GM18498 (cell line): ENCODE results near the gene CRNKL1.

Source experiments
- ATAC-seq: cut with Tn5 transposase; IDR thresholded peaks from one replicate; pipeline ENCODE4 v1.9.1; 2021; ENCODE audit warnings: mild to moderate bottlenecking, moderate library complexity; ENCODE audit not compliant: unreplicated experiment

CRNKL1 gene

GRCh38 chr20:20052074-20052970, at the start of gene CRNKL1, which contains the start of gene CFAP61:
Gene CRNKL1 (minus strand): TSS chr20:20052466. CDS start chr20:20052342, 124 bp downstream.
Gene CFAP61 (plus strand): TSS chr20:20052532. CDS start chr20:20056654, 4,122 bp downstream.
- ATAC-seq = peak; percentile 97

- ATAC-seq = no peak
Measured at GRCh38 chr20:20100881-20101280, 48.6 kb upstream of the CRNKL1 start.

- no peak for ATAC-seq
Measured at GRCh38 chr20:20096421-20096820, 44.2 kb upstream of the CRNKL1 start.

GRCh38 chr20:20095114-20095872, 43.0 kb upstream of the CRNKL1 start:
- ATAC-seq = no peak

- no peak for ATAC-seq
Measured at GRCh38 chr20:20094410-20094809, 42.1 kb upstream of the CRNKL1 start.

GRCh38 chr20:20092827-20093226, 40.6 kb upstream of the CRNKL1 start:
- no peak for ATAC-seq

GRCh38 chr20:20089939-20090338, 37.7 kb upstream of the CRNKL1 start:
- ATAC-seq = no peak

- no peak for ATAC-seq
Measured at GRCh38 chr20:20089018-20089417, 36.8 kb upstream of the CRNKL1 start.

GRCh38 chr20:20085812-20086211, 33.5 kb upstream of the CRNKL1 start:
- no peak for ATAC-seq

- no peak for ATAC-seq
Measured at GRCh38 chr20:20085071-20085470, 32.8 kb upstream of the CRNKL1 start.

- no peak for ATAC-seq
Measured at GRCh38 chr20:20084296-20084752, 32.1 kb upstream of the CRNKL1 start.

- ATAC-seq = no peak
Measured at GRCh38 chr20:20083807-20084206, 31.5 kb upstream of the CRNKL1 start.

GRCh38 chr20:20079102-20079784, 27.0 kb upstream of the CRNKL1 start:
- no peak for ATAC-seq

GRCh38 chr20:20078041-20078440, 25.8 kb upstream of the CRNKL1 start:
- no peak for ATAC-seq

- ATAC-seq = no peak
Measured at GRCh38 chr20:20076297-20077065, 24.2 kb upstream of the CRNKL1 start.

- no peak for ATAC-seq
Measured at GRCh38 chr20:20075032-20075431, 22.8 kb upstream of the CRNKL1 start.

- ATAC-seq = no peak
Measured at GRCh38 chr20:20073801-20074371, 21.6 kb upstream of the CRNKL1 start.

GRCh38 chr20:20070871-20071726, 18.8 kb upstream of the CRNKL1 start:
- no peak for ATAC-seq

- ATAC-seq = no peak
Measured at GRCh38 chr20:20065361-20065760, 13.1 kb upstream of the CRNKL1 start.
